ENCODE measurements around the gene ADGRG6.

GRCh38 chr6:142408409-142408808 is 106.6 kb downstream of the ADGRG6 start:
- TF ChIP-seq EZH2 (IDR thresholded peaks at IDR 0.05; ENCODE audit: insufficient read depth, poor library complexity, severe bottlenecking) (no peak), EZH2phosphoT487 (IDR thresholded peaks at IDR 0.05; ENCODE audit: insufficient read depth, low read depth) (no peak)
